ENCODE measurements around the gene MBP.

MBP gene

GRCh38 chr18:77118256-77119090 lies 14.1 kb downstream of the MBP start:
- no peak overlapping the region for H2BK5ac ChIP-seq (ENCODE audit: low read length)
- H3K56ac ChIP-seq (ENCODE audit: low read length) = no peak overlapping the region
- no peak overlapping the region for H3K9ac ChIP-seq (ENCODE audit: low read length)
- peaks cover 1% of the 10 kb centered on the region for H3K79me1 ChIP-seq (ENCODE audit: low read length)
- H3K27ac ChIP-seq (ENCODE audit: low read depth, low read length) = no peak overlapping the region
- H3K4ac ChIP-seq (ENCODE audit: low read depth, low read length) = no peak overlapping the region
- H3K4me2 ChIP-seq (ENCODE audit: low read length) = no peak overlapping the region
- WGBS (ENCODE audit: extremely low coverage, insufficient coverage, low lambda C conversion rate) = 100% methylated on average over 1 of the region's 12 CpGs
- no peak overlapping the region for H2BK15ac ChIP-seq (replicated peaks; ENCODE audit: low read depth)
- H2BK120ac ChIP-seq (ENCODE audit: low read depth, low read length) = no peak overlapping the region
- no peak overlapping the region for H2AK5ac ChIP-seq (ENCODE audit: low read length)
- no peaks in the 10 kb centered on the region for H3K79me2 ChIP-seq (ENCODE audit: control insufficient read depth, insufficient read depth, low read length)
- no peak overlapping the region for H4K8ac ChIP-seq (ENCODE audit: low read depth, low read length)
- no peak overlapping the region for H3K4me3 ChIP-seq (ENCODE audit: low read length)
- no peak overlapping the region for H3K23ac ChIP-seq (ENCODE audit: low read length)
- H4K5ac ChIP-seq (ENCODE audit: low read length) = no peak overlapping the region
- no peaks in the 10 kb centered on the region for H3K36me3 ChIP-seq (ENCODE audit: control insufficient read depth, insufficient read depth, low read length)
- H3K27me3 ChIP-seq (ENCODE audit: insufficient read depth, low read length, poor library complexity) = no peaks in the 10 kb centered on the region
- DNase-seq = no peak
- H3K18ac ChIP-seq (ENCODE audit: low read length) = no peak overlapping the region
- H3K4me1 ChIP-seq (ENCODE audit: control insufficient read depth, low read depth, low read length) = peaks cover 5% of the 10 kb centered on the region

- Histone ChIP-seq H3K4me3 (ENCODE audit: low read length) (no peak overlapping the region), H3K18ac (ENCODE audit: low read length) (no peak overlapping the region), H3K4me1 (ENCODE audit: control insufficient read depth, low read depth, low read length) (peaks cover 7% of the 10 kb centered on the region), H3K4ac (ENCODE audit: low read depth, low read length) (no peak overlapping the region), H3K27me3 (ENCODE audit: insufficient read depth, low read length, poor library complexity) (no peaks in the 10 kb centered on the region), H4K5ac (ENCODE audit: low read length) (no peak overlapping the region), H2AK5ac (ENCODE audit: low read length) (no peak overlapping the region), H2BK15ac (replicated peaks; ENCODE audit: low read depth) (no peak overlapping the region), H3K23ac (ENCODE audit: low read length) (no peak overlapping the region), H2BK5ac (ENCODE audit: low read length) (no peak overlapping the region), H3K56ac (ENCODE audit: low read length) (no peak overlapping the region), H3K4me2 (ENCODE audit: low read length) (no peak overlapping the region), H3K27ac (ENCODE audit: low read depth, low read length) (no peak overlapping the region), H3K79me1 (ENCODE audit: low read length) (peaks cover 1% of the 10 kb centered on the region), H3K9ac (ENCODE audit: low read length) (no peak overlapping the region), H3K36me3 (ENCODE audit: control insufficient read depth, insufficient read depth, low read length) (no peaks in the 10 kb centered on the region), H3K79me2 (ENCODE audit: control insufficient read depth, insufficient read depth, low read length) (no peaks in the 10 kb centered on the region), H4K8ac (ENCODE audit: low read depth, low read length) (no peak overlapping the region), H2BK120ac (ENCODE audit: low read depth, low read length) (no peak overlapping the region)
- no CpG with 5 or more reads among the region's 18 CpGs for WGBS (ENCODE audit: extremely low coverage, insufficient coverage, low lambda C conversion rate)
- no peak for DNase-seq
These were observed 16.1 kb downstream of the MBP start for GRCh38 chr18:77116201-77117080.

- Histone ChIP-seq H2AK5ac (ENCODE audit: low read length) (no peak overlapping the region), H3K4me3 (ENCODE audit: low read length) (no peak overlapping the region), H4K8ac (ENCODE audit: low read depth, low read length) (no peak overlapping the region), H3K4me2 (ENCODE audit: low read length) (no peak overlapping the region), H3K27ac (ENCODE audit: low read depth, low read length) (peak overlapping the region; percentile 16), H3K56ac (ENCODE audit: low read length) (no peak overlapping the region), H3K36me3 (ENCODE audit: control insufficient read depth, insufficient read depth, low read length) (no peaks in the 10 kb centered on the region), H2BK15ac (replicated peaks; ENCODE audit: low read depth) (no peak overlapping the region), H3K23ac (ENCODE audit: low read length) (no peak overlapping the region), H3K9ac (ENCODE audit: low read length) (no peak overlapping the region), H3K79me2 (ENCODE audit: control insufficient read depth, insufficient read depth, low read length) (no peaks in the 10 kb centered on the region), H2BK5ac (ENCODE audit: low read length) (no peak overlapping the region), H3K79me1 (ENCODE audit: low read length) (peaks cover 1% of the 10 kb centered on the region), H3K4ac (ENCODE audit: low read depth, low read length) (no peak overlapping the region), H2BK120ac (ENCODE audit: low read depth, low read length) (no peak overlapping the region), H3K4me1 (ENCODE audit: control insufficient read depth, low read depth, low read length) (peaks cover 7% of the 10 kb centered on the region), H4K5ac (ENCODE audit: low read length) (no peak overlapping the region), H3K18ac (ENCODE audit: low read length) (no peak overlapping the region), H3K27me3 (ENCODE audit: insufficient read depth, low read length, poor library complexity) (no peaks in the 10 kb centered on the region)
- DNase-seq = peak; percentile 75
- WGBS (ENCODE audit: extremely low coverage, insufficient coverage, low lambda C conversion rate) = no CpG with 5 or more reads among the region's 8 CpGs
These were observed 17.2 kb downstream of the MBP start for GRCh38 chr18:77115192-77115953.

- Histone ChIP-seq H2BK5ac (ENCODE audit: low read length) (peak overlapping the region; percentile 2), H4K8ac (ENCODE audit: low read depth, low read length) (no peak overlapping the region), H3K4ac (ENCODE audit: low read depth, low read length) (no peak overlapping the region), H3K56ac (ENCODE audit: low read length) (peak overlapping the region; percentile 19), H2AK5ac (ENCODE audit: low read length) (no peak overlapping the region), H3K4me3 (ENCODE audit: low read length) (no peak overlapping the region), H2BK120ac (ENCODE audit: low read depth, low read length) (no peak overlapping the region), H3K4me2 (ENCODE audit: low read length) (no peak overlapping the region), H2BK15ac (replicated peaks; ENCODE audit: low read depth) (no peak overlapping the region), H3K9ac (ENCODE audit: low read length) (no peak overlapping the region), H3K79me2 (ENCODE audit: control insufficient read depth, insufficient read depth, low read length) (no peaks in the 10 kb centered on the region), H3K36me3 (ENCODE audit: control insufficient read depth, insufficient read depth, low read length) (no peaks in the 10 kb centered on the region), H3K23ac (ENCODE audit: low read length) (no peak overlapping the region), H3K79me1 (ENCODE audit: low read length) (peaks cover 1% of the 10 kb centered on the region), H3K27ac (ENCODE audit: low read depth, low read length) (no peak overlapping the region), H3K27me3 (ENCODE audit: insufficient read depth, low read length, poor library complexity) (no peaks in the 10 kb centered on the region), H4K5ac (ENCODE audit: low read length) (no peak overlapping the region), H3K4me1 (ENCODE audit: control insufficient read depth, low read depth, low read length) (peaks cover 7% of the 10 kb centered on the region), H3K18ac (ENCODE audit: low read length) (no peak overlapping the region)
- no CpG with 5 or more reads among the region's 25 CpGs for WGBS (ENCODE audit: extremely low coverage, insufficient coverage, low lambda C conversion rate)
- peak; percentile 46 for DNase-seq
These were observed 18.0 kb downstream of the MBP start for GRCh38 chr18:77114415-77115191.

GRCh38 chr18:77114152-77114414 lies 18.5 kb downstream of the MBP start:
- Histone ChIP-seq H2AK5ac (ENCODE audit: low read length) (no peak overlapping the region), H2BK120ac (ENCODE audit: low read depth, low read length) (no peak overlapping the region), H3K4ac (ENCODE audit: low read depth, low read length) (no peak overlapping the region), H3K36me3 (ENCODE audit: control insufficient read depth, insufficient read depth, low read length) (no peaks in the 10 kb centered on the region), H3K23ac (ENCODE audit: low read length) (no peak overlapping the region), H3K9ac (ENCODE audit: low read length) (no peak overlapping the region), H3K27me3 (ENCODE audit: insufficient read depth, low read length, poor library complexity) (no peaks in the 10 kb centered on the region), H4K8ac (ENCODE audit: low read depth, low read length) (no peak overlapping the region), H3K4me3 (ENCODE audit: low read length) (no peak overlapping the region), H2BK5ac (ENCODE audit: low read length) (no peak overlapping the region), H3K4me1 (ENCODE audit: control insufficient read depth, low read depth, low read length) (peaks cover 7% of the 10 kb centered on the region), H3K56ac (ENCODE audit: low read length) (peak overlapping the region; percentile 19), H2BK15ac (replicated peaks; ENCODE audit: low read depth) (no peak overlapping the region), H3K79me1 (ENCODE audit: low read length) (no peaks in the 10 kb centered on the region), H3K27ac (ENCODE audit: low read depth, low read length) (no peak overlapping the region), H3K4me2 (ENCODE audit: low read length) (no peak overlapping the region), H3K18ac (ENCODE audit: low read length) (no peak overlapping the region), H4K5ac (ENCODE audit: low read length) (no peak overlapping the region), H3K79me2 (ENCODE audit: control insufficient read depth, insufficient read depth, low read length) (no peaks in the 10 kb centered on the region)
- DNase-seq = no peak
- WGBS (ENCODE audit: extremely low coverage, insufficient coverage, low lambda C conversion rate) = no CpG with 5 or more reads among the region's 2 CpGs

Data from mesendoderm (in vitro differentiated cells).